ENCODE results near the gene TCP11L2.
A peak's percentile ranks its signal among the peaks of the same experiment; 100 is the strongest.

The TCP11L2 gene

DNA sequence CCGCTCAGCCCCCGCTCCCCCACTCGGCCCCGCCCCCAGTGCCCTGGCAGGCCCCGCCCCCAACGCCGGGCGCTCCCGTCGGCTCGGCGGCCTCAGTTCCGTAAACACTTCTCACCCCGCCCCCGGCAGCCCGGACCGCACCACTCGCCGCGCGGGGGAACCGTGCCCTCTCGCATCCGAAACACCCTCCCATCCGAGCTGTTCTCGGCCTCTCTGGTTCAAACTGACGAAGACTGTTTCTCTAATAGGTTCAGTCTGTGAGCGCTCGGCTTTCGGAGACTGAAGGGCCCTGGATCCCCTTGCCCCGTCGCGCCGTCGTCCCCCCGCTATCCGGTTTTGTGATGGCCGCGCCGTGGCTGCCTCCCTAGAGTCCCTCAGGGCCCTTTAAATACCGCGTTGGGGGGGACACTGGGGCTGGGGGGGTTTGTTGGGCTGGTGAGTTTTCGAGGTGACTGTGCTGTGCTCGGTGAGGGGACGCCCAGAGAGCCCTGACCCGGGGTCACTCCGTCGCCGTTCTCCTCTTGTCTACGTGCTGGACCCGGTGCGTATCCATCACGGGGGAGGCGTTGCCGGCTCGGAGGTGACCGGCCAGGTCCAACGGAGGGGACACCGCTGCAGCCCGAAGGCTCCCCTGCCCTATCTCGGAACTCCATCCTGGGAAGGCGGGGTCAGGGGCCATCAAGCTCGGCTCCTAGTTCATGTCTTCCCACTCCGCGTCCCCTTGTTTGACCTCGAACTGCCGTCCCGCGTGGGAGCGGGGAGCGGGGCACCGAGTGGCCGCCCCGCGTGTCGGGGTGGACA lies at the start of gene TCP11L2:
TSS of gene TCP11L2 (plus strand) at position 333 of the 801 bp plus-strand sequence. CDS start 8,343 bp downstream, outside the sequence.
- peak; percentile 79 for DNase-seq (ENCODE audit: low read depth)

- DNase-seq (ENCODE audit: low read depth): no peak
These were observed 47.8 kb upstream of the TCP11L2 start for GRCh38 chr12:106254724-106255123.

- DNase-seq (ENCODE audit: low read depth): no peak
These were observed 47.0 kb upstream of the TCP11L2 start for GRCh38 chr12:106255493-106255892.

DNA sequence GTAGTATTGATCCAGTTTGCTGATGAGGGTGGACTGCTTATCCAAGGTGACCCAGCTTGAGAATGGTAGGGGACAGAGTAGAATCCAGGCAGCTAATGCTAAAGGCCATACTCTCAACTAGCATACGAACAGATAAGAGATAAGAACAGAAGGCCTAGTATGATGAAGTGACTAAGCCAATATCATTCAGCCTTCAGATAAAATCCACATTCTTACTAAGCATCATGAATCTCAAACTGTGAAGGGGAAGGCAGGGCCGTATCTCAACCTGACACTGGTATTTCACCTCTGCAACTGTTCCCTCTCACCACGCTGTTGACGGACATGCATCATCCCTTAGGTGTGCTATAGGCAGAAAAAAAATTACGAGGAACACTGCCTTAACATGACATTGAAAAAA lies 46.6 kb upstream of the TCP11L2 start:
- DNase-seq (ENCODE audit: low read depth): no peak

DNA sequence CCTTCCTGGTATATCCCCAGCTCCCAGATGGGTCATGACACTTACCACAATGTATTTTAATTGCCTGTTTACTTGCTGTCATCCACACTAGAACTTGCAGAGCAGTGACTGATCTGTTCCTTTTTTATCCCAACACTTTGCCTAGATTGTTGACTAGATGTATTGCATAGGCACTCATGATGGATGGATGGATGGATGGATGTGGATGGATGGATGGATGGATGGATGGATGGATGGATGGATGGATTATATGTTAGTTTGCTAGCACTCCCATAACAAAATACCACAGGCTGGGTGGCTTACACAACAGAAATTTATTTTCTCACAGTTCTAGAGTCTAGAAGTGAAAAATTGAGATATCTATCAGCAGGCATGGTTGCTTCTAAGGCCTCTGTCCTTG lies 46.0 kb upstream of the TCP11L2 start:
- DNase-seq (ENCODE audit: low read depth): no peak

GRCh38 chr12:106258226-106258625 lies 44.3 kb upstream of the TCP11L2 start:
- DNase-seq (ENCODE audit: low read depth): no peak

- DNase-seq (ENCODE audit: low read depth): no peak
These were observed 43.6 kb upstream of the TCP11L2 start for GRCh38 chr12:106258935-106259334.

DNA sequence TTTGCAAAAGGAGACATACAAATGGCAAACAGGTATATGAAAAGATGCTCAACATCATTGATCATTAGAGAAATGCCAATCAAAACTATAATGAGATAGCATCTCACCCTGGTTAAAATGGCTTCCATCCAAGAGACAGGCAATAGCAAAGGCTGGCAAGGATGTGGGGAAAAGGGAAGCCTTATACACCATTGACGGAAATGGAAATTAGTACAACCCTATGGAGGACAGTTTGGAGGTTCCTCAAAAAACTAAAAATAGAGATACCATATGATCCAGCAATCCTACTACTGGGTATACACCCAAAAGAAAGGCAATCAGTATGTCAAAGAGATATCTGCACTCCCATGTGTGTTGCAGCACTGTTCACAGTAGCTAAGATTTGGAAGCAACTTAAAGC lies 37.4 kb upstream of the TCP11L2 start:
- DNase-seq (ENCODE audit: low read depth): no peak

DNA sequence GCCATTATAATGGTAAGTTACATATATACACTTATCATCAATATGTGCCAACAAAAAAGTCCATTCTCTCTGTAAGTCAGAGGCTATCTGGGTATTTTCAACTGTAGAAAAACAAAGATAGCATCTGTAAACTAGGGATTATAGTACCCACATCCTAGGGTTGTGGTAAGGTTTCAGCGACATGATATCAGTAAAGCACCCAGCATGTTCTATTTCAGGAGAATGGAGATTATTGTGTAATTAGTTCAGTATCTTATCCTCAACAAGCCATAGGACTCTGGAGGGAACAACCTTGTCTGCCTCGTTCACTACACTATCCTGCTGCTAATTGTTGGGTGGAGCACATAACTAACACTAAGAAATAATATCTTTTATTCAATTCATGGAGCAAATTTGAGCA lies 35.0 kb upstream of the TCP11L2 start:
- DNase-seq (ENCODE audit: low read depth): no peak

DNA sequence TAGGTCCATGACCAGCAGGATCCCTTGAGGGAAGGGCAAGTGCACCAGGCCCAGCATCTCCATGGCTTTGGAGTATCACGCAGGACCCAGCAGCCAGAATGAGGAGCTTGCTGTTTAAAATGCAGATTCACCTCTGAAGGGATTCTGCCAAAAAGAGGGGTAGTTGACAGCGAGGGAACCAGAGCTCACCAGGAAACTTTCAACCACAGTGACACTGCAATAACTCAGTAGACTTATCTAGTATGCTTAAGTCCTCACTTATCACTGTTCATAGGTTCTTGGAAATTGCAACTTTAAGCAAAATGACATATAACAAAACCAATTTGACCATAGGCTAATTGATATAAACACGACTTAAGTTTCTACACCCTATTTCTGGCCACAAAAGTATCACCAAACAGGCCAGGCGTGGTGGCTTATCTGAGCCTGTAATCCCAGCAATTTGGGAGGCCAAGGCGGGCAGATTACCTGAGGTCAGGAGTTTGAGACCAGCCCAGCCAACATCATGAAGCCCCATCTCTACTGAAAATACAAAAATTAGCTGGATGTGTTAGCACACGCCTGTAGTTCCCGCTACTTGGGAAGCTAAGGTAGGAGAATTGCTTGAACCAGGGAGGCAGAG lies 33.3 kb upstream of the TCP11L2 start:
- no peak for DNase-seq (ENCODE audit: low read depth)

GRCh38 chr12:106271575-106272505 lies 30.7 kb upstream of the TCP11L2 start:
- no peak for DNase-seq (ENCODE audit: low read depth)

- no peak for DNase-seq (ENCODE audit: low read depth)
These were observed 29.0 kb upstream of the TCP11L2 start for GRCh38 chr12:106273491-106273890.

DNA sequence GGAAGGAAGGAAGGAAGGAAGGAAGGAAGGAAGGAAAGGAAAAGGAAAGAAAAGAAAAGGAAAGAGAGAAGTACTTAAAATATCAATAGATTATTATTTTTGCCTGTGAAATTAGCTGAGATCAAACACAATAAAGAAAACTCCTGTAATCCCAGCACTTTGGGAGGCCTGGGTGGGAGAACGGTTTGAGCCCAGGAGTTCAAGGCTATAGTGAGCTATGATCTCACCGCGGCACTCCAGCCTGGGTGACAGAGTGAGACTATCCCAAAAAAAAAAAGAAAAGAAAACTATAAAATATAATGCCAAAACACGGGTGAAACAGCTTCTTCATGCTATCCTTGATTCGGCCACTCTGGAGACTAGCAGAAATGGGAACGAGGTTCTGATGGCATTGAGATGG lies 28.5 kb upstream of the TCP11L2 start:
- DNase-seq (ENCODE audit: low read depth): no peak

GRCh38 chr12:106274575-106275121 lies 27.9 kb upstream of the TCP11L2 start:
- DNase-seq (ENCODE audit: low read depth): no peak

DNA sequence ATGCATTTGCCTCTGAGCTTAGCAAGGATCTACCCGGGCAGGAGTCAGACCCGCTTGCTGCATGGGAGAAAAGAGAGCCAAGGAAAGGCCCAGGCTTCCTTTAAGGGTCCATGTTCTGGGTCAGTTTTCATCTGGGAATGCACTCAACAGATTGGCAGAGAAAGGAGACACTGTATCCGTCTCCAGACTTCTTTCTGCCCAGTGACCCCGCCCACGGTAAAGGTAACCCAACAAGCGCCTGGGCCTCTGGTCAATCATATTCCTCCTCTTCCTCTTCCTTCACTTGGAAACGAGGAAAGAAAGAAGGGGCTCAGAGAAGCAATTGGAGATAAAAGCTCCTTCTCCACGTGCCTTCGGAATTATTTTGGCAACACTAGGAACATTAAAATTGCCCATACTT lies 27.1 kb upstream of the TCP11L2 start:
- DNase-seq (ENCODE audit: low read depth): no peak

GRCh38 chr12:106276032-106276740 lies 26.3 kb upstream of the TCP11L2 start:
- DNase-seq (ENCODE audit: low read depth): no peak

DNA sequence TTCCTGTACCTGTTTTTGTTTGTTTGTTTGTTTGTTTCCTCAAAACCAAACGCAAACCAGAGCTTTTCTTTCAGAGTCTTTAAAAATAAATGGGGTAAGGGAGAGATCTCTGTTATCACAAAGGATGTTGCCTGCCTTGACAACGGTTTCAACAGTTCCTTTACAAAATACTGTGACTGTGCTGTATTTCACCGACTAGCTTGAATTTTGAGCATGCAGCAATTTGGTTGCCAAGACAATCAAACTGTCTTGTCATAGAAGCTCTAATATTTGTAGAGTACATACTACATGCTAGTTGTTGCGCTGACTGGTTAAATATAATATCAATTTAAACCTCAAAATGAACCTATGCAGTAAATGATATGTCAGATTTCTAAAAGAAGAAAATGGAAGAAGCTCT lies 22.4 kb upstream of the TCP11L2 start:
- no peak for DNase-seq (ENCODE audit: low read depth)

- DNase-seq (ENCODE audit: low read depth): no peak
These were observed 21.3 kb upstream of the TCP11L2 start for GRCh38 chr12:106281056-106281782.

- no peak for DNase-seq (ENCODE audit: low read depth)
These were observed 20.7 kb upstream of the TCP11L2 start for GRCh38 chr12:106281804-106282203.

DNA sequence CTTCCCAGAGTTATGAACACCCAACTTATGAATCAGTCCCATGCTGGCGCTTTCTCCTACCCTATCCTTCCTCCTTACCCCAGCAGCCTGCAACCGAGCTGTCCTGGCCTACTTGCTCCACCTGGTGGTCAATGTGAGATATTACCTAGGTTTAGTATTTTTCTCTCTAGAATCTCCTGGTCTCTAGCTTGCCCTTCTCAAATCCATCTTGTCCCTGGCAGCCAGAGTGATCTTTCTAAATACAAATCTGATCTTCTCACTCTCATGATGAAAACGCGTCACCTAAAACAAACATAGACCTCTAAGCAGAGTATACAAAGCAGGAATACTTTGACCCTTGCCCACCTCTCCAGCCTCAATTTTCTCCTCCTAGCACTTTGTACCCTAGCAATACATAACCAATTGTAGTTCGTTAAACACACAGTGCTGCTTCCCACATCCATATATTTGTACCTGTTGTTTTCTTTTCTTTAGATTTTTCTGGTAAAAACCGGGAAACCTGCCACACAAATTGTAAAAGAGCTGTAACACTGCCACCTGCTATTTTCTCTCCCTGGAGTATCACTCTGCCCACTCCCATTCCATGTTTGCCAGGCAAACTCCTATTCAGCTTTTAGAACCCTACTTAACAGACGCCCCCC lies 20.0 kb upstream of the TCP11L2 start:
- DNase-seq (ENCODE audit: low read depth): peak; percentile 29
